ENCODE results near the gene RASIP1.
"Not testable (repeated sequence)": the region's sequence is repeated elsewhere in the genome, so short reads cannot be mapped to it uniquely, and the experiment has no call there.

RASIP1 gene

DNA sequence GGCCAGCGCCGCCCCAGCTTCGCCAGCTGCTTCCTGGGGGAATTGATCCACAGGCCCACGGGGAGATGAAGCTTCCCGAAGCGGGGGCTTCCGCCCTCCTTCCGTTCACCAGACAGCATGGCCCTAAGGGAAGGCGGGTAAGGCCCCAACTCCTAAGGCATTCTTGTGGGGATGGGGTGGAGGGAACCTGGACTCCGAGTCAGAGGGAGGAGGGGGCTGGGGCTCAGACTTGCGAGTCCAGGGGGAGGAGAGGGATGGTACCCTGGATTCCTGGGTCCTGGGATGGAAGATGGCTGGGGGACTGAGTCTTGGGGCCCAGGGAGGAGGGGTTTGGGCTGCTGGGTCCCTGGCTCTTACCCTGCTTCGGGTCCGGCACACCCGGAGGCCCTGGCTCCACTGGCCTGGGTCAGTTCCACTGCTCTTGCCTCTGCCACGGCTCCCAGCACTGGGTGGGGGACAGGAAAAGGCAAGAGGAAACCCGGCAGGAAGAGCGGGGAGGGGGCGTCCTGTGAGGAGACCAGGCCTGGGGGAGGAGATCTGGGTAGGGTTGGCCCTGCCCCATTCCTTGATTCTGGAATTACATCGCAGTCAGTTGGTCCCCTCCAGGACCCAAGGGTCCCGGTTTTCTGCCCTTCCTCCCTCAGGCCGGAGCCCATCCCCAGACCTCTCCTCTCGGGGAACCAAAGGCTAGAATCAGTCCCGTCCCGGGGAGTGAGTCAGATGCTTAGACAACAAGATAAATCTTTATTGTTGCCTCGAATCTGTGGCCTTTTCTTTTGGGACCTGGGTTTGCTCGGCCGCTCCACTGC, at the start of gene RASIP1:
TSS of gene RASIP1 (minus strand) at position 447 of the 809 bp plus-strand sequence. CDS start at position 119, 328 bp downstream.
- no peak for DNase-seq

DNA sequence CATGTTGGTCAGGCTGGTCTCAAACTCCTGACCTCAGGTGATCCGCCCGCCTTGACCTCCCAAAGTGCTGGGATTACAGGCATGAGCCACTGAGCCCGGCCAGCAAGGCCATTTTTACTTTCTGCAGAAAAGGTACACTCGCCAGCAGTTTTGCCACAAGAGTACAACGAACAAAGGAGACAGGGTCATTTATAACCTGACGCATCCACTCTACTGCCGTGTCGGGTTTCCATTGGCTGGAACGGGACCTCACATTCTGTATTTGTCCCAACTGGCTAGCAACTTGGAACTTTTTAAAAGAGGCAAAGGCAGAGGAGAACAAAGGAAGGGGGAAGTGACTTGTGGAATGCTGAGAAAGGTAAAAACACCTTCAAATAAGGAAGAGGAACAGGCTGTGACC, 46.9 kb upstream of the RASIP1 start:
- DNase-seq: not testable (repeated sequence)

DNA sequence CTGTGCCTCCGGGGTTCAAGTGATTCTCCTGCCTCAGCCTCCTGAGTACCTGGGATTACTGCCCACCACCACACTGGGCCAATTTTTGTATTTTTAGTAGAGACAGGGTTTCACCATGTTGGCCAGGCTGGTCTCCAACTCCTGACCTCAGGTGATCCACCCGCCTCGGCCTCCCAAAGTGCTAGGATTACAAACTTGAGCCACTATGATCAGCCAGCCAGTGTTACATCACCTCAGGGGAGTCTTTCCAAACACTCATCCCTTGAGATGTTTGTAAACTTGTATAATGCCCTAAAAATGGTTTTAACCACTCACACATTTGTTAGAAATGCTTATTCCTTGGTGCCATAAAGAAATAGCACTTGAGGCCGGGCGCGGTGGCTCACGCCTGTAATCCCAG, 46.0 kb upstream of the RASIP1 start:
- DNase-seq: not testable (repeated sequence)

- DNase-seq: no peak
These were observed 44.1 kb upstream of the RASIP1 start for GRCh38 chr19:48784527-48784926.

GRCh38 chr19:48780631-48781391, 40.4 kb upstream of the RASIP1 start:
- DNase-seq: no peak

GRCh38 chr19:48779636-48780035, 39.2 kb upstream of the RASIP1 start:
- DNase-seq: no peak

DNA sequence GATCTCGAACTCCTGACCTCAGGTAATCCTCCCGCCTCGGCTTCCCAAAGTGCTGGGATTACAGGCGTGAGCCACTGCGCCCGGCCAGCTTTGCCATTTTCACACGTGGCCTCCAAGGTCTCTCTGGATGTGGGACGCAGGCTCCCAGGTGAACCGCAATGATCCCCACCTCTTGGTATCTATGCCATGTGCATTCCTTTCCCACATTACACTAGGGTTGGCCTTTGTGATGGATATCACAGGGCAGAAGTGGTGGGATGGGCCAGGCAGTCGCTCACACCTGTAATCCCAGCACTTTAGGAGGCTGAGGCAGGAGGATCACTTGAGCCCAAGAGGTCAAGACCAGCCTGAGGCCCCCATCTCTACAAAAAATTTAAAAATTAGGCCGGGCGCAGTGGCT, 37.3 kb upstream of the RASIP1 start:
- DNase-seq: no peak

- DNase-seq: no peak
These were observed 36.7 kb upstream of the RASIP1 start for GRCh38 chr19:48777139-48777538.

GRCh38 chr19:48772503-48772953, 32.1 kb upstream of the RASIP1 start:
- DNase-seq: no peak

- no peak for DNase-seq
These were observed 30.5 kb upstream of the RASIP1 start for GRCh38 chr19:48770734-48771472.

DNA sequence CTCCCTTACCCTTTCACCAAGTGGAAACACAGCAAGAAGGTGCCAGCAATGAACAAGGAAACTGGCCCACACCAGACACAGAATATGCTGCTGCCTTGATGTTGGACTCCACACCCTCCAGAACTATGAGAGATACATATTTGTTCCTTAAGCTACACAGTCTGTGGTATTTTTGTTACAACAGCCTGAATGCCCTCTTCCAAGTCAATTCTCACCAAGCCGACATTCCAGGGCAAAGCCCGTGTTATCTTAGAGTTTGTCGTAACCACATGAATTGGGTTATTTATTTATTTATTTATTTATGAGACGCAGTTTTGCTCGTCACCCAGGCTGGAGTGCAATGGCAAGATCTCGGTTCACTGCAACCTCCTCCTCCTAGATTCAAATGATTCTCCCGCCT, 29.9 kb upstream of the RASIP1 start:
- no peak for DNase-seq

GRCh38 chr19:48768994-48769713, 28.7 kb upstream of the RASIP1 start:
- DNase-seq: no peak

DNA sequence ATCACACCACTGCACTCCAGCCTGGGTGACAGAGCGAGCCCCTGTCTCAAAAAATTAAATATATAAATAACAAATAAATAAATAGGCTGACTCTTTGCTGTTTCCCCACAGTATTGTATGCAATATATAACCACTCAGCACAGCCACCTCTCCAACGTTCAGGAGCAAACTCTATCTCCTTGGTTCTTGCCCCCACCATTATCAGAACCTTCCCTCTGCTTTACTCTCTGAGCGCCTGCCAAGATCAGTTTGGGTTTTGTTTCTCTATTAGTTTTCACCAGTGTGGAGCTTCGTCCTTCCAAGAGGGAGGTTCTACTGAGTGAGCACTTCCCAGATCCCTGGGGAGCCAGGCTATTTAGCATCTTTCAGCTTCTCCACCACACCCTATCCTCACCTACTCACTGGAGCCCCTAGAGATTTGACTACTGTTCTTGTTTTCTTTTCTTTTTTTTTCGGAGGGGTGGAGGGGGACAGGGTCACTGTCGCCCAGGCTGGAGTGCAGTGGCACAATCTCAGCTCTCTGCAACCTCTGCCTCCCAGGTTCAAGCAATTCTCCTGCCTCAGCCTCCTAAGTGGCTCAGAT, 27.9 kb upstream of the RASIP1 start:
- DNase-seq: not testable (repeated sequence)

GRCh38 chr19:48765816-48766215, 25.4 kb upstream of the RASIP1 start:
- DNase-seq: not testable (repeated sequence)

DNA sequence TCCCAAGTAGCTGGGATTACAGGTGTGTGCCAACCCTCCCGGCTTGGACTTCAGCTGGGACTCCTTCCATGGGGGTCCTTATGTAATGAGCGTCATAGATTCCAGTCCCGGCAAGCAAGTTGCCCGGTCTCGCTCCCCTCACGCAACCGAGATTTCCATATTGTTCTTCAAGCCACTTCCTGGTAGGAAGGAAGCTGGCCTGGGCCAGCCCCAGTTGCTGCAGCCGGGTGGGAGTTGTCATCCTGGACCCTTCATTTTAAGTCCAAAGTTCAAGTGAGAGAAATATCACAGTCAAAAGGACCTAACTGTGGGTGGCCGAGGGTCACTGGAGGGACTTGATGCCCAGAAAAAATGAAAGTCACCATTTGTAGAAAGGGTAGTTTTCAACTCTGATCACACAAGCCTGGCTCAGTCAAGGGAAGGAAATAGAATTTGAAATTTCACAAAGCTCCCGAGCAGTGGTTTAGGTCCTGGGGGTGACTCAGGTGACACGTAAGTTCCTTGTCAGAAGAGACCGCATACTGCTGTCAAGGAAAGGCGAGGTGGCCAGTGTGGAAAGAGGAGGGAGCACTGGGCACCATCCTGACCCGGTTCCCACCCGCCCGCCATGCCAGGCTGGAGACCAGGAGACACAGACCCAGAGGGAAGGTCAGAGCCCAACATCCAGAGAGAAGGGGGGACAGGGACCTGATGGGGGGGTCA, 20.2 kb upstream of the RASIP1 start:
- DNase-seq: no peak

DNA sequence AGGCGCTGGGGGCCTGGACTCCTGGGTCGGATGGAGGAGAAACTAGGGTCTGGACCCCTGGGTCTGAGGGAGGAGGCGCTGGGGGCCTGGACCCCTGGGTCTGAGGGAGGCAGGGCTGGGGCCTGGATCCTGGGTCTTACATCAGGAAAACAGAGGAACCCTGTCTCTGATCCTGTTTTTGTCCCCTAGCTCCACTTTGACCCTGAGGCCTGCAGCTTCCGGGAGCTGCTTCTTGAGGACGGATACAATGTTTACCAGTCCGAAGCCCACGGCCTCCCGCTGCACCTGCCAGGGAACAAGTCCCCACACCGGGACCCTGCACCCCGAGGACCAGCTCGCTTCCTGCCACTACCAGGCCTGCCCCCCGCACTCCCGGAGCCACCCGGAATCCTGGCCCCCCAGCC, 17.3 kb upstream of the RASIP1 start:
- no peak for DNase-seq

DNA sequence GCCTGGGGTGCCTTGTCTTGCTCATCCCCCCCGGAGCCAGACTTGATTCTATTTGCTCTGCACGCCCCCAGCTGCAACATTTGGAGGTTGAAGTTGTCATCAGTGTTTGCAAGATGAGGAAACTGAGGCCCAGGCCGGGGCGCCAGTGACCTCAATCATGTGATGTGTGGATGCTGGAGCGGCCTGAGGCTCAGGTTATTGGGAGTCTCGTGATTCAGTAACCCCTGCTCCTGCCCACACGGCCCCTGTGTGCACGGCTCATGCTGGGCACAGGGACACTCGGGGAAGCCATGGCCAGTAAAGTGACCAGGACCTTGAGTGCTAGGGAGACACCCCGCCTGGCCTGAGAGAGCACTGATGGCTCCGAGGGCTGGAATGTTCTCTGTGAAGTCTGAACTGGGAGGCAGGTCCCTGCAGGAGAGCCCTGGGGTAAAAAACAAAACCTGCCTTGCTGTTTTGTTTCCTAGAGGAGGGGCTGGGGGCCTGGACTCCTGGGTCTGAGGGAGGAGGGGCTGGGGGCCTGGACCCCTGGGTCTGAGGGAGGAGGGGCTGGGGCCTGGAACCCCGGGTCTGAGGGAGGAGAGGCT, 16.8 kb upstream of the RASIP1 start:
- DNase-seq: no peak

DNA sequence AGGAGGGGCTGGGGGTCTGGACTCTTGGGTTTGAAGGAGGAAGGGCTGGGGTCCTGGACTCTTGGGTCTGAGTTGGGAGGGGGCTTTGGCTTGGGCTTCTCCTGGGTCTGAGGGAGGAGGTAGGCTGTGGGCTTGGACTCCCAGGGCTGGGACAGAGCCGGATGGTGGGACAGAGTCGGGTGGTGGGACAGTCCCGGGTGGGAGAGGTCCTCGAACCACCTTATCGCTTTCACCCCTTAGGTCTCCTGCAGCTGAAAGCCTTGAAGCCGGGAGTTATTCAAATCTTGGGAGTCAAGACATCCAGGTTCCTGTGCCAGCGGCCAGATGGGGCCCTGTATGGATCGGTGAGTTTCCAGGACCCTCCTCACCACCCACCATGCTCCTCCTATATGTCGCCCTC, 16.3 kb upstream of the RASIP1 start:
- no peak for DNase-seq

GRCh38 chr19:48756212-48756611, 15.8 kb upstream of the RASIP1 start:
- DNase-seq: no peak

- DNase-seq: no peak
These were observed 15.4 kb upstream of the RASIP1 start for GRCh38 chr19:48755787-48756186.

GRCh38 chr19:48755084-48755641, 14.8 kb upstream of the RASIP1 start, which contains the start of gene FGF21:
Gene FGF21, plus strand, starts transcription at chr19:48755524. Its CDS starts 713 bp downstream, at chr19:48756237.
- DNase-seq: no peak

Data from NCI-H1092 (cell line).